Loucy (cell line): ENCODE data around the gene KRT16.
"Not testable (repeated sequence)": the region's sequence is repeated elsewhere in the genome, so short reads cannot be mapped to it uniquely, and the experiment has no call there.

Source experiments
- H2AFZ ChIP-seq: fragments of 200-600 bp; sonication (generic); 2 replicates; pipeline ENCODE4 v1.6.0; 2016; ENCODE audit warnings: antibody characterized with exemption, mild to moderate bottlenecking, low read length, moderate library complexity
- H3F3A ChIP-seq: fragments of 200-600 bp; 2 replicates; pipeline ENCODE4 v1.6.0; 2016; ENCODE audit warnings: antibody characterized with exemption, low read depth, mild to moderate bottlenecking
- H3K27me3 ChIP-seq: fragments of 200-600 bp; sonication (generic); 2 replicates; pipeline ENCODE4 v1.6.1; 2014; ENCODE audit warnings: low read length, mild to moderate bottlenecking; ENCODE audit not compliant: insufficient read depth, poor library complexity, severe bottlenecking
- H3K36me3 ChIP-seq: fragments of 200-600 bp; sonication (generic); 2 replicates; pipeline ENCODE4 v1.6.1; 2016; ENCODE audit warnings: low read length; ENCODE audit not compliant: insufficient read depth
- H3K4me1 ChIP-seq: fragments of 200-600 bp; sonication (generic); 2 replicates; pipeline ENCODE4 v1.5.1; 2014; ENCODE audit warnings: low read length, mild to moderate bottlenecking; ENCODE audit not compliant: insufficient read depth, poor library complexity, severe bottlenecking
- H3K4me2 ChIP-seq: fragments of 200-600 bp; sonication (generic); 2 replicates; pipeline ENCODE4 v1.6.0; 2014; ENCODE audit warnings: antibody characterized with exemption, low read length, low read depth, mild to moderate bottlenecking; ENCODE audit not compliant: poor library complexity, severe bottlenecking
- H3K4me3 ChIP-seq: fragments of 200-600 bp; sonication (generic); 2 replicates; pipeline ENCODE4 v1.5.1; 2014; ENCODE audit warnings: low read length, mild to moderate bottlenecking, mixed read lengths; ENCODE audit not compliant: poor library complexity, severe bottlenecking
- H3K79me2 ChIP-seq: fragments of 200-600 bp; sonication (generic); 2 replicates; pipeline ENCODE4 v1.6.1; 2014; ENCODE audit warnings: low read length; ENCODE audit not compliant: insufficient read depth
- H3K9ac ChIP-seq: fragments of 200-600 bp; sonication (generic); 2 replicates; pipeline ENCODE4 v1.6.0; 2014; ENCODE audit warnings: mild to moderate bottlenecking, low read depth, low read length, moderate library complexity; ENCODE audit not compliant: poor library complexity, severe bottlenecking
- H3K9me2 ChIP-seq: fragments of 200-600 bp; sonication (generic); replicated peaks from 2 replicates; pipeline ENCODE4 v1.6.1; 2016; ENCODE audit warnings: low read depth, low read length, mixed read lengths
- H3K9me3 ChIP-seq: fragments of 200-600 bp; sonication (generic); 2 replicates; pipeline ENCODE4 v1.6.1; 2014; ENCODE audit warnings: mild to moderate bottlenecking, antibody characterized with exemption, low read length, low read depth; ENCODE audit not compliant: insufficient read depth
- H4K20me1 ChIP-seq: fragments of 200-600 bp; sonication (generic); 2 replicates; pipeline ENCODE4 v1.6.0; 2014; ENCODE audit warnings: antibody characterized with exemption, low read length, mild to moderate bottlenecking; ENCODE audit not compliant: insufficient read depth, poor library complexity, severe bottlenecking
- EZH2phosphoT487 ChIP-seq: fragments of 200-600 bp; IDR thresholded peaks from 2 replicates; pipeline ENCODE4 v1.6.1; 2018; ENCODE audit warnings: antibody characterized with exemption, mild to moderate bottlenecking, moderate library complexity, borderline replicate concordance
- TF ChIP-seq, protein P1 (sequence below): fragments of 200-600 bp; sonication (generic); conservative IDR thresholded peaks from 2 replicates; pipeline ENCODE4 v1.5.1; 2014; ENCODE audit warnings: mild to moderate bottlenecking, antibody characterized with exemption, low read length

The KRT16 gene

DNA sequence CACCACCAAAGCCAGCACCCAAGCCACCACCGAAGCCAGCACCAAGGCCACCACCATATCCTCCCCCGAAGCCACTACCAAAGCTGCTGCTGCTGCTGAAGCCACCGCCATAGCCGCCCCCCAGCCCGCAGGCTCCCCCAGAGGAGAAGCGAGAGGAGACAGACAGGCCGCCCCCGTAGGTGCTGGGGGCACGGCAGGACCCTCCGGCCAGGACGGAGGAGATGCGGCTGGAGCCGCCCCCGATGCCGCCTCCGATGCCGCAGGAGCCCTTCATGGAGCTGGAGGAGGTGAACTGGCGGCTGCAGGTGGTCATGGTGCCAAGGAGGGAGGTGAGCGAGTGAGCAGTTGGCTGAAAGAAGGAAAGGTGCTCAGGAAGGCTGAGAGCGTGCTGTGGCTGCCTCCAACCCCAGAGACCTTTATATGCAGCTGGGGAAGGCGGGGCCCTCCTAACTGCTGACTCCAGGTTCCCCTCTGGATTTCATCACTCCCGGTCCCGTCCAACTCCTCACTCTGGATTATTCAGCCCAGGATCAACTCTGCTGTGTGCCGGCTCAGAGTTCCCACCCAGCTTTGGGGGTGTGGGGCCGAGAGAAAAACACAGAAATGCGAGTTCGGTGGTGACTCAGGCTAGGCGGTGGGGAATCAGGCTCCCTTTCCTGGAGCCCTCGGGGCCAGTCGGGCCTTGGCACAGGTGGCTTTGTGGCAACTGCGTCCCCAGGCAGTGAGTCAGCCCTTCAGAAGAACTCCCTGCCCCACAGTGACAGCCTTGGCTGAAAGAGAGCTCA is at the start of gene KRT16:
Gene KRT16 (minus strand): TSS at position 392 of the 785 bp plus-strand sequence. CDS start 79 bp downstream, at position 313.
- not testable (repeated sequence) for H3K27me3 ChIP-seq, H3K4me2 ChIP-seq, H3K9me3 ChIP-seq, H3K9ac ChIP-seq, H4K20me1 ChIP-seq, H3K4me3 ChIP-seq, H2AFZ ChIP-seq, H3K4me1 ChIP-seq, H3F3A ChIP-seq, H3K36me3 ChIP-seq, H3K79me2 ChIP-seq, H3K9me2 ChIP-seq

DNA sequence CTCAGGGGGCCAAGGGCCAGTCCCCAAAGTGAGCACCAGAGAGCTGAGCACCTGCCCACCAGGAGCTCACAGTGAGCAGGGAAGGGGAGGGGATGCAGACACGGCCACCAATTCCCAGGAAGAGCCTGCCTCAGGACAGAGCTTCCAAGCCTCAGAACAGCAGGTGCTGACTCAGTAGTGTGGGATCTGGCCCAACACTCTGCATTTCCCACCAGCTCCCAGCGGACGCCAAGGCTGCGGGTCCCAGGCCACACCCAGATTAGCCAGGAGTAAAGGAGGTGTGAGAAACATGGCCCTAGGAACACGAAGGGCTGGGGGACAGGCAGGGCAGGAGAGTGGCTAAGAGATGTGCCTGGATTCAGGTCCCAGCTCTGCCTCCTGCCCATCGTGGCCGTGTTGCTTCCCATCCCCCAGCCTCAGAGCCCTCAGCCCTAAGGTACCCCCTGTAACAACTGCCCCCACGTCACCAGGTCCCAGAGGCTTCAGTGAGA is 47.7 kb upstream of the KRT16 start:
- Histone ChIP-seq H3K9ac (no peak overlapping the region), H2AFZ (no peak overlapping the region), H4K20me1 (no peaks in the 10 kb centered on the region), H3K9me3 (no peaks in the 10 kb centered on the region), H3K27me3 (no peaks in the 10 kb centered on the region), H3K9me2 (no peaks in the 10 kb centered on the region), H3K4me2 (no peak overlapping the region), H3K4me1 (peaks cover 4% of the 10 kb centered on the region), H3K36me3 (no peaks in the 10 kb centered on the region), H3F3A (no peaks in the 10 kb centered on the region), H3K4me3 (no peak overlapping the region), H3K79me2 (no peaks in the 10 kb centered on the region)
- TF ChIP-seq, protein P1, sequence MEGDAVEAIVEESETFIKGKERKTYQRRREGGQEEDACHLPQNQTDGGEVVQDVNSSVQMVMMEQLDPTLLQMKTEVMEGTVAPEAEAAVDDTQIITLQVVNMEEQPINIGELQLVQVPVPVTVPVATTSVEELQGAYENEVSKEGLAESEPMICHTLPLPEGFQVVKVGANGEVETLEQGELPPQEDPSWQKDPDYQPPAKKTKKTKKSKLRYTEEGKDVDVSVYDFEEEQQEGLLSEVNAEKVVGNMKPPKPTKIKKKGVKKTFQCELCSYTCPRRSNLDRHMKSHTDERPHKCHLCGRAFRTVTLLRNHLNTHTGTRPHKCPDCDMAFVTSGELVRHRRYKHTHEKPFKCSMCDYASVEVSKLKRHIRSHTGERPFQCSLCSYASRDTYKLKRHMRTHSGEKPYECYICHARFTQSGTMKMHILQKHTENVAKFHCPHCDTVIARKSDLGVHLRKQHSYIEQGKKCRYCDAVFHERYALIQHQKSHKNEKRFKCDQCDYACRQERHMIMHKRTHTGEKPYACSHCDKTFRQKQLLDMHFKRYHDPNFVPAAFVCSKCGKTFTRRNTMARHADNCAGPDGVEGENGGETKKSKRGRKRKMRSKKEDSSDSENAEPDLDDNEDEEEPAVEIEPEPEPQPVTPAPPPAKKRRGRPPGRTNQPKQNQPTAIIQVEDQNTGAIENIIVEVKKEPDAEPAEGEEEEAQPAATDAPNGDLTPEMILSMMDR = no peak
- no peak for TF ChIP-seq EZH2phosphoT487

DNA sequence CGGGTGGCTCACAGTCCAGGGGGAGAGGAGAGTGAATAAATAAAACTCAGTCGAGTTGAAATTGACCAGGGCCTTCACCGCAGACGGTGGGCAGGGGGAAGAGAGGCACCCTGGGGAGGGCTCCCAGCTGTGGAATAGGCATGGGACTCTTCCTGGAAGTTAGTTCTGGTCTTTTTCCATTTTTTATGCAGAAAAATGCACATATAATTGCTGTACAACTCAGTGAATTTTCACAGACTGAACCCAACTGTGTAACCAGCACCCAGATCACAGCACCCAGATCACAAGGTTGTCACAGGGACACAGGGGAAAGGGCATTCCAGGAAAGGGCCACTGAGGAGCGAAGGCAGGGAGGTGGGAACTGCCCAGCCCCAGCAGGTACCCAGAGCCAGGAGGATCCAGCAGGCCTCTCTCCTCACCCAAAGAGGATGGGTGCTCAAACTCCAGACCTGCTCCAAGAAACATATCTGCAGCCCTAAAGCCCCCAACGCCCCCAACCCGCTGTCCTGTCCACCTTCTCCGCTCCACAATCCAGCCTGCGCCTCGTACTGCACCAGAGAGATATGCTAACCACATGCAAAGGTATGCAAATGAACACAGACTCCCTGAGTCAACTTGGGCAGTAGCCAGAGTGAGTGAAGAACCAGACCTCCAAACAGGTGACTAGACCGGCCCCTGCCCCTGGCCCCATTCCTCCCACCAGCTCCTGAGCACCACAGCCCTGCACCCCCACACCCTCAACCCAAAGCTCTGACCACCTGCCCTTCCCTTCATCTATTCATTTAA is 47.1 kb upstream of the KRT16 start:
- H3K27me3 ChIP-seq = no peaks in the 10 kb centered on the region
- no peaks in the 10 kb centered on the region for H3F3A ChIP-seq
- H3K4me2 ChIP-seq = no peak overlapping the region
- H4K20me1 ChIP-seq = no peaks in the 10 kb centered on the region
- H3K4me1 ChIP-seq = no peaks in the 10 kb centered on the region
- H3K9me3 ChIP-seq = no peaks in the 10 kb centered on the region
- H3K9me2 ChIP-seq = no peaks in the 10 kb centered on the region
- TF ChIP-seq EZH2phosphoT487 = no peak
- TF ChIP-seq, protein P1 = no peak
- H3K79me2 ChIP-seq = no peaks in the 10 kb centered on the region
- no peaks in the 10 kb centered on the region for H3K36me3 ChIP-seq
- H3K9ac ChIP-seq = no peak overlapping the region
- no peak overlapping the region for H2AFZ ChIP-seq
- no peak overlapping the region for H3K4me3 ChIP-seq
